ENCODE data around the gene FBXO48. TPM values are rescaled to one million over a fixed set of nuclear protein-coding genes. Genes with fewer than 3 reads are reported as not detected.

FBXO48 gene
- total and polyA plus RNA-seq, 2 of the 8 experiments (the other 6 are each of a cell fraction or from before 2014, with no cell fraction given), result 1.1 to 1.5 TPM

DNA sequence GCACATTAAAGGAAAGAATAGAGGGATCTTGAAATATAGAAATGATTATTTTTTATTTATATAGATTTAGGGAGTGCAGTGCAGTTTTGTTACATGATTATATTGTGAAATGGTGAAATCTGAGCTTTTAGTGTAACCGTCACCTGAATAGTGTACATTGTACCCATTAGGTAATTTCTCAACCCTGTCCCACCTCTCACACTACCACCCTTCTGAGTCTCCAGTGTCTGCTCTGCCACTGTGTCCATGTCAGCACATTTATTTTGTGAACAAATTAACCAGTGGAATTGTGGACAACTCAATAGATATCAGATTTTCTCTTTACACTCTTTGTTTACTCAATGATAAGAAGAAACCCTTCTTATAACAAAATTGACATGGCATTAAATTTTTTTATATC, 24.5 kb upstream of the FBXO48 start:
- H2AK5ac ChIP-seq (ENCODE audit: low read depth, low read length), result no peak overlapping the region
- H3K79me2 ChIP-seq (ENCODE audit: control insufficient read depth in 1 of 2, insufficient read depth in 2 of 2, low read length in 2 of 2), result no peaks in the 10 kb centered on the region
- no peaks in the 10 kb centered on the region for H3K27me3 ChIP-seq (replicated peaks in 1 of 4; ENCODE audit: control insufficient read depth in 3 of 4, extremely low read depth in 1 of 4, insufficient read depth in 3 of 4, low read length in 3 of 4)
- no peak overlapping the region for H3K9ac ChIP-seq (replicated peaks in 1 of 4; ENCODE audit: extremely low read depth in 1 of 4, low read depth in 3 of 4, low read length in 3 of 4)
- H2AFZ ChIP-seq (ENCODE audit: low read length), result no peak overlapping the region
- CTCF ChIA-PET (ENCODE audit: partially characterized antibody), result interaction anchor here (1.2 kb wide), 1 partner anchor 218 kb away, joined by 3 read pairs; no protein-coding TSS in a partner anchor
- no peak overlapping the region for H4K8ac ChIP-seq (ENCODE audit: extremely low read depth, insufficient read depth, low read length)
- no peak overlapping the region for H2BK20ac ChIP-seq (ENCODE audit: low read length)
- H2BK120ac ChIP-seq (replicated peaks; ENCODE audit: low read depth, low read length), result no peak overlapping the region
- H3K4me3 ChIP-seq (ENCODE audit: extremely low read depth in 1 of 4, insufficient read depth in 2 of 4, low read depth in 3 of 4, low read length in 4 of 4), result no peak overlapping the region
- no peaks in the 10 kb centered on the region for H4K20me1 ChIP-seq (replicated peaks in 1 of 2; ENCODE audit: control insufficient read depth in 1 of 2, insufficient read depth in 2 of 2, low read length in 2 of 2)
- H2BK15ac ChIP-seq (ENCODE audit: low read length), result no peak overlapping the region
- TF ChIP-seq CHD1 (IDR thresholded peaks at IDR 0.05; ENCODE audit: low read depth, low read length) (no peak), SIRT6 (IDR thresholded peaks at IDR 0.05; ENCODE audit: low read length) (no peak), NANOG (IDR thresholded peaks at IDR 0.05; ENCODE audit: insufficient read depth, low read depth, low read length, poor library complexity, severe bottlenecking) (no peak), HDAC2 (IDR thresholded peaks at IDR 0.05; ENCODE audit: borderline replicate concordance in 1 of 2, low read depth in 2 of 2, low read length in 2 of 2) (no peak), ASH2L (IDR thresholded peaks at IDR 0.05; ENCODE audit: low read length) (no peak), SP1 (IDR thresholded peaks at IDR 0.05; ENCODE audit: low read depth, low read length) (no peak), BCL11A (IDR thresholded peaks at IDR 0.05; ENCODE audit: low read depth in 2 of 2, low read length in 2 of 2) (no peak)
- no peak for DNase-seq (ENCODE audit: low read depth in 1 of 2, low spot score in 2 of 2)
- POLR2A ChIA-PET (ENCODE audit: partially characterized antibody), result no interaction called here
- no peak overlapping the region for H3K4ac ChIP-seq (replicated peaks; ENCODE audit: insufficient read length, low read depth, low read length)
- H3K27ac ChIP-seq (ENCODE audit: low read depth, low read length), result no peak overlapping the region
- H2BK5ac ChIP-seq (ENCODE audit: low read depth, low read length), result no peak overlapping the region
- H3K56ac ChIP-seq (replicated peaks; ENCODE audit: insufficient read length, low read depth, low read length), result no peak overlapping the region
- H3K9me3 ChIP-seq (ENCODE audit: insufficient read depth in 2 of 2, low read depth in 1 of 2, low read length in 1 of 2), result peaks cover 8 to 17% of the 10 kb centered on the region in 2 experiments
- no peak overlapping the region for H3K14ac ChIP-seq (ENCODE audit: insufficient read length)
- no peaks in the 10 kb centered on the region for H3K79me1 ChIP-seq (ENCODE audit: low read depth, low read length)
- H3K36me3 ChIP-seq (ENCODE audit: control insufficient read depth in 2 of 4, insufficient read depth in 4 of 4, low read length in 3 of 4), result no peaks in the 10 kb centered on the region
- H3K18ac ChIP-seq (ENCODE audit: extremely low read depth, low read length), result no peak overlapping the region
- H3K23ac ChIP-seq (ENCODE audit: insufficient read length), result no peak overlapping the region
- H4K91ac ChIP-seq (replicated peaks; ENCODE audit: insufficient read length, low read length), result no peak overlapping the region
- no peaks in the 10 kb centered on the region for H3K4me1 ChIP-seq (replicated peaks in 1 of 4; ENCODE audit: control insufficient read depth in 3 of 4, insufficient read depth in 4 of 4, low read length in 3 of 4)
- WGBS, 2 experiments (ENCODE audit: extremely low coverage in 1 of 2, insufficient coverage in 1 of 2, insufficient read length in 1 of 2, insufficient replicate concordance in 2 of 2, low coverage in 1 of 2, low lambda C conversion rate in 2 of 2, missing lambda C conversion rate in 1 of 2), result 80% methylated on average over 1 of the region's 1 CpG; no CpG with 5 or more reads in 1 of the 2 experiments
- H3K4me2 ChIP-seq (ENCODE audit: insufficient read depth in 1 of 2, low read depth in 2 of 2, low read length in 2 of 2), result no peak overlapping the region
- no peak for FAIRE-seq
- H2BK12ac ChIP-seq (ENCODE audit: low read depth, low read length), result no peak overlapping the region
- H3K23me2 ChIP-seq (ENCODE audit: low read depth, low read length), result no peaks in the 10 kb centered on the region
- H4K5ac ChIP-seq (ENCODE audit: insufficient read length, low read depth, low read length), result no peak overlapping the region
